Cardiac fibroblast (primary cell): ENCODE measurements around the gene HELZ2.
A peak's percentile ranks its signal among the peaks of the same experiment; 100 is the strongest.

Experiments
- DNase-seq, 2 donors: peaks; one replicate each; pipeline versions ENCODE4 v3.0.0 to v3.0.0-alpha.2; 2010; ENCODE audit warnings: low read depth in 2 of 2
- H3K4me3 ChIP-seq, 2 donors: replicated peaks in 1 of 2; 1 replicate in 1 of 2; 2 replicates in 1 of 2; pipeline ENCODE4 v1.5.1; 2011; ENCODE audit warnings: low read depth in 2 of 2, low read length in 2 of 2, mild to moderate bottlenecking in 2 of 2, moderate library complexity in 1 of 2
- TF ChIP-seq, protein P1 (sequence below): IDR thresholded peaks from one replicate; pipeline ENCODE4 v1.5.1; 2011; ENCODE audit warnings: low read depth, mild to moderate bottlenecking, low read length, inconsistent platforms

Gene HELZ2

DNA sequence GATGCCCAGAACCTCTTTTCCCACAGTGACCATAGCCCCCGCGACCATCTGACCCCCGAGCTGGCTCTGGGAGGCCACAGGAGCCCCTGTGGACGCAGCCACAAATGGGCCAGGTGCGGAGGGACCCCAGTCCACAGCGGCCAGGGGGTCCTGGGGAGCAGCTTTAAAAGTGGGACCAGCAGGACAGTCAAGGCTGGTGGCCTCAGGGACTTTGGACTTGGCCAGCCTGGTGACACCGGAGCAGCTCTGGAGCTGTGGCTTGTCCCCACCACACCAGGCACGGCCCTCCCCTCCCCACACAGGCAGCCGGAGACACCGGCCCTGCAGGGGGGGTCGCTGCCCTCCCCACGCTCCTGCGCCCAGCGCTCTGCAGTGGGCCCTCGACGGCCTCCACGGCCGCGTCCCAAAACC lies 16.6 kb downstream of the HELZ2 start:
- DNase-seq = no peak
- TF ChIP-seq, protein P1, sequence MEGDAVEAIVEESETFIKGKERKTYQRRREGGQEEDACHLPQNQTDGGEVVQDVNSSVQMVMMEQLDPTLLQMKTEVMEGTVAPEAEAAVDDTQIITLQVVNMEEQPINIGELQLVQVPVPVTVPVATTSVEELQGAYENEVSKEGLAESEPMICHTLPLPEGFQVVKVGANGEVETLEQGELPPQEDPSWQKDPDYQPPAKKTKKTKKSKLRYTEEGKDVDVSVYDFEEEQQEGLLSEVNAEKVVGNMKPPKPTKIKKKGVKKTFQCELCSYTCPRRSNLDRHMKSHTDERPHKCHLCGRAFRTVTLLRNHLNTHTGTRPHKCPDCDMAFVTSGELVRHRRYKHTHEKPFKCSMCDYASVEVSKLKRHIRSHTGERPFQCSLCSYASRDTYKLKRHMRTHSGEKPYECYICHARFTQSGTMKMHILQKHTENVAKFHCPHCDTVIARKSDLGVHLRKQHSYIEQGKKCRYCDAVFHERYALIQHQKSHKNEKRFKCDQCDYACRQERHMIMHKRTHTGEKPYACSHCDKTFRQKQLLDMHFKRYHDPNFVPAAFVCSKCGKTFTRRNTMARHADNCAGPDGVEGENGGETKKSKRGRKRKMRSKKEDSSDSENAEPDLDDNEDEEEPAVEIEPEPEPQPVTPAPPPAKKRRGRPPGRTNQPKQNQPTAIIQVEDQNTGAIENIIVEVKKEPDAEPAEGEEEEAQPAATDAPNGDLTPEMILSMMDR = no peak
- no peak overlapping the region for H3K4me3 ChIP-seq

DNA sequence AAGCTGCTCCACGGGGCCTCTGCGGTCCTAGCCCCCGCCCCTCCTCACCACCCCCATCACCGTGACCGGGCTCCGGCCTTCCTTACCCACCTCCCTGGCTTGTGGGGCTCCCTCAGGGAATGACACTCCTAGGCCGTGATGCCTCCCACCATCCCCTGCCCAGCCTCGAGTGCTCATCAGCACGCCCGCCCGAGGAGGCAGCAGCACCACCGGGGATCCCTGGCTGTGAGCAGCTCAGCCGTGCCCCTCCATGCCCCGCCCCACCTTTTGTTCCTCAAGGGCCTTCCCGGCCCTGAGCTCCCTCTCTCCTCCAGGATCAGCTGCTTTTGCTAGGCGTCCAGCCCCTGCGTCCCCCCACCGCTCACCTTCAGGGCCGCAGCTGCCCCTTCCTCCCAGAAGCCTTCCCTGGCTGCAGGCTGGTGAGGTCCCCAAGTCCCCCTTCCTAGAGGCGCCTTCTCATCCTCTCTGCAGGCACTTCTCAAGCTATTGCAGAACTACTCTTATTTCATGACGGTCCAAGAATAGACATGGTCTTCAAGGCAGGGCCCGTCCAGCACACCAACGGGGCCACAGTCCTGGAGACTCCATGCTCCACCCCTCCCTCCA lies 17.1 kb downstream of the HELZ2 start:
- H3K4me3 ChIP-seq = no peak overlapping the region
- DNase-seq = no peak
- TF ChIP-seq, protein P1 = no peak

DNA sequence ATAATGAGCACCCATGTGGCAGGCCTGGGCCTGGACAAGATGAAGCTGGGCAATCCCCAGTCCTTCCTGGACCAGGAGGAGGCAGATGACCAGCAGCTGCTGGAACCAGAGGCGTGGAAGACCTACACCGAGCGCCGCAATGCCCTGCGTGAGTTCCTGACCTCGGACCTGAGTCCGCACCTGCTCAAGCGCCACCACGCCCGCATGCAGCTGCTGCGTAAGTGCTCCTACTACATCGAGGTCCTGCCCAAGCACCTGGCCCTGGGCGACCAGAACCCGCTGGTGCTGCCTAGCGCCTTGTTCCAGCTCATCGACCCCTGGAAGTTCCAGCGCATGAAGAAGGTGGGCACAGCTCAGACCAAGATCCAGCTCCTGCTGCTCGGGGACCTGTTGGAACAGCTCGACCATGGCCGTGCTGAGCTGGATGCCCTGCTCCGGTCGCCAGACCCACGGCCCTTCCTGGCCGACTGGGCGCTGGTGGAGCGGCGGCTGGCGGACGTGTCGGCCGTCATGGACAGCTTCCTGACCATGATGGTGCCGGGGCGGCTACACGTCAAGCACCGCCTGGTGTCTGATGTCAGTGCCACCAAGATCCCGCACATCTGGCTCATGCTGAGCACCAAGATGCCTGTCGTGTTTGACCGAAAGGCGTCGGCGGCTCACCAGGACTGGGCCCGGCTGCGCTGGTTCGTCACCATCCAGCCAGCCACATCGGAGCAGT lies 18.2 kb downstream of the HELZ2 start:
- no peak overlapping the region for H3K4me3 ChIP-seq
- DNase-seq = no peak
- TF ChIP-seq, protein P1 = no peak

DNA sequence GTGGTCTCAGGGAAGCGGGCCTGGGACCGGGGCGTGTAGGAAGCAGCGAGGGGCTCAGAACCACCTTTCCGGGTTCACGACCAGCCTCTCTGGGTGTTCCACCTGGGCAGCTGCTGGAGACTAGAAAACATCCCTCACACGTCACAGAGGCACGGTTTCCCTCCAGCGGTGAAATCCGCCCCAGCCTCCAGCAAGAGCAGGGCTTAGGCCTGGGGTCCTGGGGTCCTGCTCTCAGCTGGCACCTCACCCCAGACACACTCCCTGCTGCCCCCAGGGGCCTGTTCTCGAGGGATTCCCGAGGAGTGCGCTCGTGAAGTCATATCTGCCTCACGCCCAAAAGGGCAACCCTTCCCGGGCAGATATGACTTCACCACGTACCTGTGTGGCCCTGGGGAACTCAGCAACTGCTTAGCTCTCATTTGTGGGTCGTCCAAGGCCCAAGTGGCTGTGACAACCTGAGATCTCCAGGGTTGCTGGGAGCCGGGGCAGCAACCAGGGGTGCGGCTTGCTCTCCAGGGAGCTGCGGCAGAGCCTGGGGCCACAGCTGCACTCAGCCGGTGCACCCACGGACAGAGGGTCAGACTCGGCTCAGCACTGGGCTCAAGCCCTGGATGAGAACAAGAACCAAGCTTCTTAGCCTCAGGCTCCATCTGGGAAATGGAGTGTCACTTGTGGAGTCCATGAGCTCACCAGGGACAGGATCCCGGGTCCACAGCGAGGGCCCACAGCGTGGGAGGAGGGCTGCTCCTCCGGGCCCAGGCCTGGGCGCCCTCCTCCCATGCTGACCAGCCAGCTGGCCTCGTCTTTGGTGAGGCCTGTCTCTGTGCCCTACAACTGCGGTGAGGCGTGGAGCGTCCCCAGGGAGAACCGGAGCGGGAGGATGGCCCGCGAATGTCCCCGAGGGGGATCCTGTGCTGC lies 19.4 kb downstream of the HELZ2 start:
- TF ChIP-seq, protein P1 = no peak
- H3K4me3 ChIP-seq = peak overlapping the region; percentile 62 to 63
- DNase-seq = no peak

DNA sequence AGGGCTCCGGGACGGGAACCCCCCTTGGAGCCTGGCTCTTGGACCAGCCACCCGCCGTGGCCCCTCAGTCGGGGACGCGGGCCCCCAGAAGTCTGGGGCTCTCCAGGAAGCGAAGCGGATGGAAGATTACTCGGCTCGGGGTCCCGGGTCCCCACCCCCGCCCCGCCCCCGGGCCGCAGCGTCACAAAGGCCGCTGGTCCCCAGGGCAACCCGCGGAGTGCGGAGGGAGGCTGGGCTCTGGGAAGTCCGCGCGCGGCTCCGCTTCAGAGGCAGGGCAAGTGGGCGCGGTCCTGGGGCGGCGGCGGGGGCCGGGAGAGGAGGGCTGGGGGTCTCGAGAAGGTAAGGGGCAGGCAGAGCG lies 20.1 kb downstream of the HELZ2 start, which contains the start of gene FNDC11:
Gene FNDC11, plus strand, starts transcription at position 227 of the 358 bp plus-strand sequence. CDS start 1,505 bp downstream, outside the sequence.
- TF ChIP-seq, protein P1 = no peak
- H3K4me3 ChIP-seq = peak within 1 kb of the TSS; percentile 62 to 63
- DNase-seq = peak; percentile 20 to 36

DNA sequence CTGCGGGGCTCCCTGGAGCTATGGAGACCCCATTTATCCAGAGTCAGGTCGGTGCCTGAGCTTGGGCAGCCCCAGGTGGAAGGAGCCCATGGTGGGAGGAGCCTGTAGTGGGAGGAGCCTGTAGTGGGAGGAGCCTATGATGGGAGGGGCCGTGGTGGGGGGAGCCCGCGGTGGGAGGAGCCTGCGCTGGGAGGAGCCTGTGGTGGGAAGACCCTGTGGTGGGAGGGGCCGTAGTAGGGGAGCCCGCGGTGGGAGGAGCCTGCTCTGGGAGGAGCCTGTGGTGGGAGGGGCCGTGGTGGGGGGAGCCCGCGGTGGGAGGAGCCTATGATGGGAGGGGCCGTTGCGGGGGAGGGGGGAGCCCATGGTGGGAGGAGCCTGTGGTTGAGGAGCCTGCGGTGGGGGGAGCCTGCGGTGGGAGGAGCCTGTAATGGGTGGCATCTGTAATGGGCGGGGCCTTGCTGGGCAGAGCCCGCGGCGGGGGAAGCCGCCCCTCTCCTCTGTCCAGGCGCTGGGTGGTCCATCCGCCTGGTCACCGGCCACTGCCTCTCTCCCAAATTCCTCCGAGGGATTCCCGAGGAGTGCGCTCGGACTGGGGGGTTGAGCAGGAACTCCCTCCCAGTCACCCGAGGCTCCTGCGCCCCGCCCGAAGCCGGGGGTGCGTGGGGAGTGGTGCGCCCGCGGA lies 20.6 kb downstream of the HELZ2 start:
- TF ChIP-seq, protein P1 = no peak
- DNase-seq = peak; percentile 89 to 90
- peak overlapping the region; percentile 62 to 63 for H3K4me3 ChIP-seq
